Liver (tissue), 9 donors: ENCODE data around the gene CYB5R4. TPM values are rescaled to one million over a fixed set of nuclear protein-coding genes. Genes with fewer than 3 reads are reported as not detected.

Source experiments
- DNase-seq: peaks from one replicate; pipeline ENCODE4 v3.0.0-alpha.2; 2017; ENCODE audit warnings: low spot score
- H3K27ac ChIP-seq, 2 donors: one replicate each; pipeline ENCODE4 v1.7.0; 2013; ENCODE audit warnings: inconsistent platforms in 2 of 2, low read length in 2 of 2, control low read depth in 1 of 2, low read depth in 1 of 2, mild to moderate bottlenecking in 1 of 2
- H3K27me3 ChIP-seq, 4 donors: one replicate each; pipeline versions ENCODE4 v1.6.1 to v1.7.0; 2013; ENCODE audit warnings: low read length in 3 of 4, inconsistent platforms in 1 of 4, mild to moderate bottlenecking in 1 of 4, moderate library complexity in 1 of 4; ENCODE audit not compliant: control insufficient read depth in 4 of 4, insufficient read depth in 4 of 4
- H3K36me3 ChIP-seq, 4 donors: one replicate each; pipeline versions ENCODE4 v1.6.1 to v1.7.0; 2013; ENCODE audit warnings: low read length in 3 of 4, mild to moderate bottlenecking in 3 of 4, low read depth in 1 of 4, moderate library complexity in 1 of 4; ENCODE audit not compliant: control insufficient read depth in 4 of 4, insufficient read depth in 3 of 4
- H3K4me1 ChIP-seq, 4 donors: one replicate each; pipeline versions ENCODE4 v1.6.1 to v1.7.0; 2013; ENCODE audit warnings: low read length in 3 of 4, mild to moderate bottlenecking in 3 of 4, moderate library complexity in 1 of 4; ENCODE audit not compliant: control insufficient read depth in 4 of 4, insufficient read depth in 4 of 4
- H3K4me3 ChIP-seq, 3 donors: one replicate each; pipeline versions ENCODE4 v1.6.1 to v1.7.0; 2013; ENCODE audit warnings: low read length in 3 of 3, control low read depth in 1 of 3, low read depth in 1 of 3, mild to moderate bottlenecking in 1 of 3
- H3K9ac ChIP-seq, 2 donors: one replicate each; pipeline ENCODE4 v1.7.0; 2013; ENCODE audit warnings: low read length in 2 of 2, mild to moderate bottlenecking in 2 of 2, moderate library complexity in 2 of 2, control low read depth in 1 of 2, low read depth in 1 of 2
- H3K9me3 ChIP-seq, 4 donors: one replicate each; pipeline versions ENCODE4 v1.6.1 to v1.7.0; 2013; ENCODE audit warnings: low read length in 3 of 4; ENCODE audit not compliant: control insufficient read depth in 4 of 4
- ATF3 ChIP-seq: IDR thresholded peaks from 2 replicates; pipeline ENCODE4 v1.6.1; 2016; ENCODE audit warnings: antibody characterized with exemption
- EGR1 ChIP-seq, 2 donors: IDR thresholded peaks; 2 replicates each; pipeline ENCODE4 v1.6.1; 2016 to 2018; ENCODE audit warnings: antibody characterized with exemption in 2 of 2, low read depth in 2 of 2
- FOXA1 ChIP-seq: IDR thresholded peaks from 2 replicates; pipeline ENCODE4 v1.6.1; 2016; ENCODE audit warnings: antibody characterized with exemption
- GABPA ChIP-seq, 2 donors: IDR thresholded peaks in 1 of 2; conservative IDR thresholded peaks in 1 of 2; 2 replicates each; pipeline ENCODE4 v1.6.1; 2016; ENCODE audit warnings: antibody characterized with exemption in 2 of 2, mild to moderate bottlenecking in 1 of 2, moderate library complexity in 1 of 2
- HNF4A ChIP-seq, 2 donors: conservative IDR thresholded peaks; 2 replicates each; pipeline ENCODE4 v1.6.1; 2016; ENCODE audit warnings: antibody characterized with exemption in 2 of 2, mild to moderate bottlenecking in 2 of 2
- JUND ChIP-seq, 2 donors: IDR thresholded peaks; 2 replicates each; pipeline ENCODE4 v1.6.1; 2016; ENCODE audit warnings: antibody characterized with exemption in 2 of 2
- MAX ChIP-seq: IDR thresholded peaks from 2 replicates; pipeline ENCODE4 v1.6.1; 2016; ENCODE audit warnings: antibody characterized with exemption
- RAD21 ChIP-seq, 2 donors: IDR thresholded peaks; 2 replicates each; pipeline ENCODE4 v1.6.1; 2016; ENCODE audit warnings: antibody characterized with exemption in 2 of 2, mild to moderate bottlenecking in 2 of 2
- SP1 ChIP-seq: IDR thresholded peaks from 2 replicates; pipeline ENCODE4 v1.6.1; 2018; ENCODE audit warnings: antibody characterized with exemption, mild to moderate bottlenecking
- TAF1 ChIP-seq: conservative IDR thresholded peaks from 2 replicates; pipeline ENCODE4 v1.6.1; 2016; ENCODE audit warnings: antibody characterized with exemption, mild to moderate bottlenecking
- YY1 ChIP-seq: IDR thresholded peaks from 2 replicates; pipeline ENCODE4 v1.6.1; 2016; ENCODE audit warnings: antibody characterized with exemption, mild to moderate bottlenecking
- WGBS: extraction: QIAGEN DNeasy Blood & Tissue Kit; methylation state at CpG from one replicate; pipeline ENCODE4 v1.1.7; 2013; 5-methylcytosine and 5-hydroxymethylcytosine counted together
- polyA plus RNA-seq, 2 donors: library from polyadenylated mRNA; stranded (reverse) in 1 of 2; unstranded in 1 of 2; fragments of 200-250 nt in 1 of 2; fragments of >200 nt in 1 of 2; fragmentation: Nextera tagmentation in 1 of 2; extraction: Ambion mirVana in 1 of 2; gene quantifications; one replicate each; pipeline versions ENCODE4 v1.2.1 to v1.2.3, GENCODE V29; 2013 to 2015
- total RNA-seq, 2 donors: library from RNA; depleted of rRNA; stranded (reverse); fragments of >200 nt; gene quantifications; one replicate each; pipeline ENCODE4 v1.2.3, GENCODE V29; 2014
- TF ChIP-seq, protein P1 (sequence below): fragments of 150-350 bp; IDR thresholded peaks from 2 replicates; pipeline ENCODE4 v1.5.1; 2017; ENCODE audit warnings: improper control_type of control experiment, low read depth, low read length; ENCODE audit not compliant: missing input control
- TF ChIP-seq, protein P2 (sequence below): IDR thresholded peaks from 2 replicates; pipeline ENCODE4 v1.6.1; 2016; ENCODE audit warnings: antibody characterized with exemption
- donor health status: healthy.
- donor health status: healthy.
- donor health status: healthy.
- donor health status: healthy.
- donor health status: healthy.

Gene CYB5R4
- total and polyA plus RNA-seq, 4 donors, result 3.4 to 7.8 (median 5.4) TPM

- 36% methylated on average over 2 of the region's 2 CpGs for WGBS
- Histone ChIP-seq H3K4me3 (no peak overlapping the region), H3K36me3 (no peaks in the 10 kb centered on the region), H3K27ac (no peak overlapping the region), H3K9me3 (no peaks in the 10 kb centered on the region), H3K9ac (no peak overlapping the region), H3K27me3 (peaks cover 0 to 4% (median 1%) of the 10 kb centered on the region in 4 donors), H3K4me1 (no peaks in the 10 kb centered on the region)
- DNase-seq, result no peak
- TF ChIP-seq RAD21 (IDR thresholded peaks at IDR 0.05) (no peak), SP1 (no peak), TAF1 (no peak)
Measured at GRCh38 chr6:83815631-83816272, 43.7 kb upstream of the CYB5R4 start.

- H3K27ac ChIP-seq, result no peak overlapping the region
- 65% methylated on average over 3 of the region's 3 CpGs for WGBS
- H3K27me3 ChIP-seq, result peaks cover 0 to 4% (median 0%) of the 10 kb centered on the region in 4 donors
Measured at GRCh38 chr6:83822629-83823169, 36.8 kb upstream of the CYB5R4 start.

GRCh38 chr6:83824388-83824801 lies 35.1 kb upstream of the CYB5R4 start:
- Histone ChIP-seq H3K4me1 (no peaks in the 10 kb centered on the region), H3K36me3 (no peaks in the 10 kb centered on the region), H3K4me3 (no peak overlapping the region), H3K9ac (no peak overlapping the region), H3K27ac (no peak overlapping the region), H3K9me3 (no peaks in the 10 kb centered on the region), H3K27me3 (no peaks in the 10 kb centered on the region)
- DNase-seq, result no peak
- 15% methylated on average over 3 of the region's 3 CpGs for WGBS
- TF ChIP-seq HNF4A (conservative IDR thresholded peaks at IDR 0.05) (no peak), GABPA (IDR thresholded peaks at IDR 0.05 in 1 of 2, conservative IDR thresholded peaks at IDR 0.05 in 1 of 2) (no peak)
- TF ChIP-seq, protein P1, sequence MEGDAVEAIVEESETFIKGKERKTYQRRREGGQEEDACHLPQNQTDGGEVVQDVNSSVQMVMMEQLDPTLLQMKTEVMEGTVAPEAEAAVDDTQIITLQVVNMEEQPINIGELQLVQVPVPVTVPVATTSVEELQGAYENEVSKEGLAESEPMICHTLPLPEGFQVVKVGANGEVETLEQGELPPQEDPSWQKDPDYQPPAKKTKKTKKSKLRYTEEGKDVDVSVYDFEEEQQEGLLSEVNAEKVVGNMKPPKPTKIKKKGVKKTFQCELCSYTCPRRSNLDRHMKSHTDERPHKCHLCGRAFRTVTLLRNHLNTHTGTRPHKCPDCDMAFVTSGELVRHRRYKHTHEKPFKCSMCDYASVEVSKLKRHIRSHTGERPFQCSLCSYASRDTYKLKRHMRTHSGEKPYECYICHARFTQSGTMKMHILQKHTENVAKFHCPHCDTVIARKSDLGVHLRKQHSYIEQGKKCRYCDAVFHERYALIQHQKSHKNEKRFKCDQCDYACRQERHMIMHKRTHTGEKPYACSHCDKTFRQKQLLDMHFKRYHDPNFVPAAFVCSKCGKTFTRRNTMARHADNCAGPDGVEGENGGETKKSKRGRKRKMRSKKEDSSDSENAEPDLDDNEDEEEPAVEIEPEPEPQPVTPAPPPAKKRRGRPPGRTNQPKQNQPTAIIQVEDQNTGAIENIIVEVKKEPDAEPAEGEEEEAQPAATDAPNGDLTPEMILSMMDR, result no peak

More at GRCh38 chr6:83822629-83823169, 36.8 kb upstream of the CYB5R4 start:
- no peaks in the 10 kb centered on the region for H3K36me3 ChIP-seq
- no peak overlapping the region for H3K9ac ChIP-seq
- TF ChIP-seq FOXA1, result no peak
- TF ChIP-seq MAX, result no peak
- TF ChIP-seq JUND (IDR thresholded peaks at IDR 0.05), result no peak
- no peak for TF ChIP-seq RAD21 (IDR thresholded peaks at IDR 0.05)
- no peak for TF ChIP-seq HNF4A (conservative IDR thresholded peaks at IDR 0.05)
- H3K9me3 ChIP-seq, result no peaks in the 10 kb centered on the region
- H3K4me3 ChIP-seq, result no peak overlapping the region
- H3K4me1 ChIP-seq, result no peaks in the 10 kb centered on the region
- no peak for DNase-seq

- TF ChIP-seq YY1, result no peak
- TF ChIP-seq ATF3, result no peak
- TF ChIP-seq, protein P2, sequence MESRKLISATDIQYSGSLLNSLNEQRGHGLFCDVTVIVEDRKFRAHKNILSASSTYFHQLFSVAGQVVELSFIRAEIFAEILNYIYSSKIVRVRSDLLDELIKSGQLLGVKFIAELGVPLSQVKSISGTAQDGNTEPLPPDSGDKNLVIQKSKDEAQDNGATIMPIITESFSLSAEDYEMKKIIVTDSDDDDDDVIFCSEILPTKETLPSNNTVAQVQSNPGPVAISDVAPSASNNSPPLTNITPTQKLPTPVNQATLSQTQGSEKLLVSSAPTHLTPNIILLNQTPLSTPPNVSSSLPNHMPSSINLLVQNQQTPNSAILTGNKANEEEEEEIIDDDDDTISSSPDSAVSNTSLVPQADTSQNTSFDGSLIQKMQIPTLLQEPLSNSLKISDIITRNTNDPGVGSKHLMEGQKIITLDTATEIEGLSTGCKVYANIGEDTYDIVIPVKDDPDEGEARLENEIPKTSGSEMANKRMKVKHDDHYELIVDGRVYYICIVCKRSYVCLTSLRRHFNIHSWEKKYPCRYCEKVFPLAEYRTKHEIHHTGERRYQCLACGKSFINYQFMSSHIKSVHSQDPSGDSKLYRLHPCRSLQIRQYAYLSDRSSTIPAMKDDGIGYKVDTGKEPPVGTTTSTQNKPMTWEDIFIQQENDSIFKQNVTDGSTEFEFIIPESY, result no peak
- TF ChIP-seq EGR1 (IDR thresholded peaks at IDR 0.05; ENCODE audit: low read depth in 2 of 2), result no peak
- no peak for TF ChIP-seq FOXA1
- Histone ChIP-seq H3K4me1 (no peaks in the 10 kb centered on the region), H3K4me3 (no peak overlapping the region), H3K36me3 (no peaks in the 10 kb centered on the region), H3K27me3 (no peaks in the 10 kb centered on the region), H3K27ac (no peak overlapping the region), H3K9me3 (no peaks in the 10 kb centered on the region), H3K9ac (no peak overlapping the region)
- WGBS, result 15% methylated on average over 2 of the region's 2 CpGs
- no peak for DNase-seq
Measured at GRCh38 chr6:83824831-83825230, 34.7 kb upstream of the CYB5R4 start.
